ENCODE measurements around the gene UCMA.

GRCh38 chr10:13272164-13272571 is 38.0 kb upstream of the UCMA start:
- TF ChIP-seq POLR2A (IDR thresholded peaks at IDR 0.05), result no peak
- TF ChIP-seq, protein P1, sequence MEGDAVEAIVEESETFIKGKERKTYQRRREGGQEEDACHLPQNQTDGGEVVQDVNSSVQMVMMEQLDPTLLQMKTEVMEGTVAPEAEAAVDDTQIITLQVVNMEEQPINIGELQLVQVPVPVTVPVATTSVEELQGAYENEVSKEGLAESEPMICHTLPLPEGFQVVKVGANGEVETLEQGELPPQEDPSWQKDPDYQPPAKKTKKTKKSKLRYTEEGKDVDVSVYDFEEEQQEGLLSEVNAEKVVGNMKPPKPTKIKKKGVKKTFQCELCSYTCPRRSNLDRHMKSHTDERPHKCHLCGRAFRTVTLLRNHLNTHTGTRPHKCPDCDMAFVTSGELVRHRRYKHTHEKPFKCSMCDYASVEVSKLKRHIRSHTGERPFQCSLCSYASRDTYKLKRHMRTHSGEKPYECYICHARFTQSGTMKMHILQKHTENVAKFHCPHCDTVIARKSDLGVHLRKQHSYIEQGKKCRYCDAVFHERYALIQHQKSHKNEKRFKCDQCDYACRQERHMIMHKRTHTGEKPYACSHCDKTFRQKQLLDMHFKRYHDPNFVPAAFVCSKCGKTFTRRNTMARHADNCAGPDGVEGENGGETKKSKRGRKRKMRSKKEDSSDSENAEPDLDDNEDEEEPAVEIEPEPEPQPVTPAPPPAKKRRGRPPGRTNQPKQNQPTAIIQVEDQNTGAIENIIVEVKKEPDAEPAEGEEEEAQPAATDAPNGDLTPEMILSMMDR (IDR thresholded peaks at IDR 0.05), result no peak

Measured in body of pancreas (tissue), 4 donors.